B cell (primary cell): ENCODE data around the gene ATRNL1.

ENCODE experiments used
- EZH2 ChIP-seq: IDR thresholded peaks from 2 replicates; pipeline ENCODE4 v1.6.1; 2012; ENCODE audit warnings: borderline replicate concordance, low read depth, mild to moderate bottlenecking, moderate library complexity, low read length; ENCODE audit not compliant: insufficient read depth, poor library complexity, severe bottlenecking
- TF ChIP-seq, protein P1 (sequence below): fragments of 200-600 bp; IDR thresholded peaks from one replicate; pipeline ENCODE4 v1.8.0; 2022; ENCODE audit warnings: antibody characterized with exemption, mild to moderate bottlenecking

GRCh38 chr10:115971921-115972320 lies 878.8 kb downstream of the ATRNL1 start:
- TF ChIP-seq, protein P1, sequence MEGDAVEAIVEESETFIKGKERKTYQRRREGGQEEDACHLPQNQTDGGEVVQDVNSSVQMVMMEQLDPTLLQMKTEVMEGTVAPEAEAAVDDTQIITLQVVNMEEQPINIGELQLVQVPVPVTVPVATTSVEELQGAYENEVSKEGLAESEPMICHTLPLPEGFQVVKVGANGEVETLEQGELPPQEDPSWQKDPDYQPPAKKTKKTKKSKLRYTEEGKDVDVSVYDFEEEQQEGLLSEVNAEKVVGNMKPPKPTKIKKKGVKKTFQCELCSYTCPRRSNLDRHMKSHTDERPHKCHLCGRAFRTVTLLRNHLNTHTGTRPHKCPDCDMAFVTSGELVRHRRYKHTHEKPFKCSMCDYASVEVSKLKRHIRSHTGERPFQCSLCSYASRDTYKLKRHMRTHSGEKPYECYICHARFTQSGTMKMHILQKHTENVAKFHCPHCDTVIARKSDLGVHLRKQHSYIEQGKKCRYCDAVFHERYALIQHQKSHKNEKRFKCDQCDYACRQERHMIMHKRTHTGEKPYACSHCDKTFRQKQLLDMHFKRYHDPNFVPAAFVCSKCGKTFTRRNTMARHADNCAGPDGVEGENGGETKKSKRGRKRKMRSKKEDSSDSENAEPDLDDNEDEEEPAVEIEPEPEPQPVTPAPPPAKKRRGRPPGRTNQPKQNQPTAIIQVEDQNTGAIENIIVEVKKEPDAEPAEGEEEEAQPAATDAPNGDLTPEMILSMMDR: no peak
- no peak for TF ChIP-seq EZH2
